HG03442 (cell line): ENCODE results near the gene NREP.

Experiments used
- ATAC-seq: cut with Tn5 transposase; IDR thresholded peaks from one replicate; pipeline ENCODE4 v1.9.1; 2021; ENCODE audit warnings: mild to moderate bottlenecking, moderate library complexity; ENCODE audit not compliant: unreplicated experiment

Gene NREP, protein sequence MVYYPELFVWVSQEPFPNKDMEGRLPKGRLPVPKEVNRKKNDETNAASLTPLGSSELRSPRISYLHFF

GRCh38 chr5:111756581-111757354, at the start of gene NREP:
NREP (minus strand) TSS chr5:111757194; CDS start chr5:111755772, 1,422 bp downstream.
- ATAC-seq = peak; percentile 5

GRCh38 chr5:111806753-111807152, 49.8 kb upstream of the NREP start:
- no peak for ATAC-seq

DNA sequence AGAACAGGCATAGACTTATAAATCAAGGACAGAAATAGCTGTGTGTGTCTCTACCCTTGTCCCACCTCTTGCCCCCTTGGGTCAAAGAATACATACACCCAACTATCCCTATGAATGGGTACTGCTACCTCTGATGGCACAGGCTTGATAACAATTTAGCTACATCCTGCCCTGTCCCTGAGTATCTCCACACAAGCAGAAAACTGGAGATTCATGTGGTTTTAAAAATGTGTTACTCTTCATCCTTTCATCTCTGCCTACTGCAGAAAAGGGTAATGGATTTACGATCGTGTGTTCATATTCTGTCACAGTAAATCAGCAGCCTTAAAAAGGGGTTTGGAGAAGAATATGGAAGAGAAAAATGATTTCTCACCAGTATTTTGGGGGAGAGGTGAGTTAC, 49.2 kb upstream of the NREP start:
- no peak for ATAC-seq

DNA sequence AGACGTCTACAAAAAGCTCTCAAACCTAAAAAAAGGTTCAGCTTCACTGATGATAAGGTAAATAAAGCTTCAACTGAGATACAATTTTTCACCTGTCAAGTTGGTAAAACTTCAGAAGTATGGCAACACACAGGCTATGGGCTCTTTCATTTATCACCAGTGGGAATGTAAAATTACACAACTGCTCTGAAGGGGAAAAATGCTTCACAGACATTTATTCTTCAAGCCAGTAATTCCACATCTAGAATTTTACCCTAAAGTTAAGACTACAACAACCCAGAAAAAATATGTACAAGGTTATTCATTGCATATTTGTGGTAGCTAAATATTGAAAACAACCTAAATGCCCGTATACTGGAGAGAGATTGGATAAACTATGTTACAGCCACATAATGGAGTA, 48.1 kb upstream of the NREP start:
- no peak for ATAC-seq

GRCh38 chr5:111800351-111800750, 43.4 kb upstream of the NREP start:
- no peak for ATAC-seq

DNA sequence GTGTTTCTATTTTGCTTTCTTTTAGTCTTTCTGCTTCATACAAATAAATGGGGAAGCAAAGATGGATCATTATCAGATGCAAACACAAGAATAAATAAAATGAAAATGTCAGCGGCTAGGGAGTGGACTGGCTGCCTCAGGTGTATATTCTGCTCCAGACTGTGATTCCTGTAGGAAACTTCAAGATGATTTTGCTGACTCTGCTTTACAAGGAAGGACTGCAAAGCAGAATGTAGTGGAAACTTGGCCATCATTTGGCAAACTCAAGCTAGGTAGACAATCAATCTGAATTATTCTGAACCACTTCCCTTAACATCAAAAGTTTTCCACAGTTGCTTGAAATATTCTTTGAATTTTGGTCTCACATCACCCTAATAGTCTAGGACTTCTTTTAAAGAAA, 38.1 kb upstream of the NREP start:
- no peak for ATAC-seq

DNA sequence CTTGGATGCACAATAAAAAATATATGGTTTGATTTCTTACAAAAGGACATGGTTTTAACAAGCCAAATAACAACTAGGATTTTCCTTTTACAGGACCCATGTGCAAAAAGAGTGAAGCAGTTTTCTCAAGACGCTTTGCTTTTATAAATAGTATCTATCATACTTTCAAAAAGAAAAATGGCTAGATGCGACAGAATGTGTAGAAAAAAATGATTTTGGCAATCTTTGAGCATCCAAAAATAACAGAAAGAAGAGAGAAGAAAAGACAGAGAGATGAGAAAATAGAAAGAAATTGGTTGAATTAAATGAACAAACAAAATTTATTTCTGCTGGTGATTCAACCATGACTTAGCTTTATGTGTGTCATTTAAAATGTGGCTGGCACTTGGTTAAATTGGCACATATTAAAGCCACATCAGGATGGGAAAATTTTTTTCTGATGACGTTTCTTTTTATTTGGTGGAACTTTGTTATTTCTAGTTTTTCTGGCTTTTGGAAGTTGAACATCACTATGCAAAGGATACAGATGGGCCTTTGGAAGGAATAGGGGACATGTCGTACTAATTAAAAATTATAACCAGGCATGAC, 35.6 kb upstream of the NREP start:
- no peak for ATAC-seq

DNA sequence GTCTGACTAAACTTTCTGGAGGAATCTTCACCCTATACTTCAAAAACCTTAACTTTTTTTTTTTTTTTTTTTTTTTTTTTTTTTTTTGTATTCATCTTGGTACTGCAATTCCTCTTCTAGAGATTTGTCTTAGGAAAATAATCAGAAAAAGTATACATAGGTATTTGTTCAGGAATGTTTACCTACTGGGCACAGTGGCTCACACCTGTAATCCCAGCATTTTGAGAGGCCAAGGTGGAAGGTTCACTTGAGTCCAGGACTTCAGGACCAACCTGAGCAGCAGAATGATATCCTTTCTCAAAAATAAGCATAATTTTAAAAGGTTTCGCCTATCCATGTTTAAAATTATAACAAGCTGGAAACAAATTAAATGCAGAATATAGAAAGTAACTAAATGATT, 33.3 kb upstream of the NREP start:
- no peak for ATAC-seq

GRCh38 chr5:111787006-111787405, 30.0 kb upstream of the NREP start:
- no peak for ATAC-seq

- no peak for ATAC-seq
Observed at GRCh38 chr5:111784491-111785181, 27.6 kb upstream of the NREP start.

DNA sequence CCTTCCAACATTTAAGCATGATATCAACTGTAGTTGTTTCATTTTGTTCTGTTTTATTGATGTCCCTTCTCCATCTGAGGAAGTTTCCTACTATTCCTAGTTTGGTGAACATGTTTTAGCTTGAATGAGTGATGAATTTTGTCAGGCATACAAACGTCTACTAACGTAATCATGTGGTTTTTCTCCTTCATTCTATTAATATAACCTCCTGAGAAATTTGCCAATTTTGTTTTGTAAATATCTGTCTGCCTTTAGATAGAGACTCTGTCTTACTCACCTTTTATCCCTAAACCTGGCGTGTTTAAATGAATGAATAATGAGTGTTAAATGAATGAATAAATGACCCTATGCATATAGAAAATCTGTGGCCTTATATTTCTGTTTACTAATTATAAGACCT, 26.5 kb upstream of the NREP start:
- no peak for ATAC-seq

- no peak for ATAC-seq
Observed at GRCh38 chr5:111782216-111782615, 25.2 kb upstream of the NREP start.

- ATAC-seq = no peak
Observed at GRCh38 chr5:111781200-111781599, 24.2 kb upstream of the NREP start.

DNA sequence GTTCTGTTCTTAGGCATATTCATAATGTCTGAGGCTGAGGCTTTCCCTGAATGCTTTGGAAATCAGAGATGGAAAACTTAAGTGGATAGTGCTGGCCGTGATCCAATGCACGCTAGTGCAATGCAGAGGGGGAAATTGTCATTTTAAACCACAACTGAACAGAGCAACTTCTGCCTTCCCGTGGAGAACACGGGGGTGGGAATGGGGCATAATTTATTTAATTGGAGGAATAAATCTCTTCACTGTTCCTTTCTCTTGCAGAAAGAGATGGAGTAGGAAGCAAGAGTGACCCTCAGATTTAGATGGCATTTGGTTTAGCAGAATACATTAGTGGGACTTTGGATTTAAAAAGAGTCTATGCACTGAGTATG, 22.9 kb upstream of the NREP start:
- ATAC-seq = no peak

DNA sequence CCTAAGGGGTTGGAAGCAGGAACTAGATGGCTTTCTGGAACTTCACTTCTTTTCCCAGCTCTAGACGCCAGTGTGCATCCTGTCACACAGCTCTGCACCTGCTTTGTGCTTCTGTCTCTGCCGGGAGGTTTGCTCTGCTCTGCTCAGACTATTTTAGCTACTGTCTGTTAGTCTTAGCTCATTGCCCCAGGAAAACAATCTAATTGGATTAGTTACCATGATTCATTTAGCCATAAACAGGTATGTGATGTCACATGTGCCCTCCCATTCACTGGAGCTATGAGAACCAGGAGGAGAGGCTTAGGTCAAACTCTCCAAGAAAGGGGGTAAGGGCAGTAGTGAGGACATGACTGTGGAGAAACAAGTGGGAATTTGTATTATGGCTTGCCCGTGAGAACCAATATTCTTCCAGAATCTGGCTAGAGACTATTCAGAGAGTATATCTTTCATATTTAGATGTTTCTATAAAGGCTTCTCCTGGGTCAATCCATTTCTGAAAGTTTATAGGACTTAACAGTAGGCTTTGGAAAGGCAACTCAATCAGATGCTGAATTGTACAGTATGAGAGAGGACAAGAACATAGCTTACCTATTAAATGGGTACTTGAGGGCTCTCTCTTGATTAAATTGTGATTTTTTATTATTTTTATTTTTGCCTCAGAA, 22.4 kb upstream of the NREP start:
- ATAC-seq = no peak

GRCh38 chr5:111776913-111777781, 20.2 kb upstream of the NREP start:
- no peak for ATAC-seq

DNA sequence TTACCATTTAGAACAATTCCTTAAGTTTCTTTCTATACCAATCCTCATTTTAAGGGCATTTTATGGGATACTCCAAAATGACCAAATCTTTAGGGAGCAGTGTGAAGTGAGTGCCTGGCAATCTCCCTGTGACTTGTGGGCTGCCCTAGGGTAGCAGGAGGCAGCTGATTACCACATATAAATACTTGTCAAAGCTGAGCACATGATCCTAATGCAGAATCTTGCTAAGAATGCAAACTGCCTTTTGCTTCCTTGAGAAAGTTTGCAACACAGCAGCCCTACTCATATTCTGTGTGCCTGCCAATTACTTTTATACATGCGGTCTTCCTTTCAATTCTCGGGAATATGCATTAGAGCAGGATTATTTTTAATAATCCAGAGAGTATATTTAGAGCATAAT, 18.2 kb upstream of the NREP start:
- ATAC-seq = no peak

- ATAC-seq = no peak
Observed at GRCh38 chr5:111774525-111774924, 17.5 kb upstream of the NREP start.

- ATAC-seq = no peak
Observed at GRCh38 chr5:111772456-111773122, 15.6 kb upstream of the NREP start.

DNA sequence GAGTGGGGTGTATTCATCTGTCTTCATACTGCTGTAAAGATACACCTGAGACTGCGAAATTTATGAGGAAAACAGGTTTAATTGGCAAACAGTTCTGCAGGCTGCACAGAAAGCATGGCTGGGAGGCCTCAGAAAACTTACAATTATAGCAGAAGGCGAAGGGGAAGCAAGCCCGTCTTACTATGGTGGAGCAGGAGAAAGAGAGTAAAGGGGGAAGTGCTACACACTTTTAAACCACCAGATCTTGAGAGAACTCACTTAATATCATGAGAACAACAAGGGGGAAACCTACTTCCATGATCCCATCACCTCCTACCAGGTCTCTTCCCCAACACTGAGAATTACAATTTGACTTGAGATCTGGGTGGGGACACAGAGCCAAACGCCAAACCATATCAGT, 12.5 kb upstream of the NREP start:
- no peak for ATAC-seq
